Right cardiac atrium (tissue), 5 donors: ENCODE data around the gene ANKRD62. TPM values are rescaled to one million over a fixed set of nuclear protein-coding genes. Genes with fewer than 3 reads are reported as not detected.
"Not testable (repeated sequence)": the region's sequence is repeated elsewhere in the genome, so short reads cannot be mapped to it uniquely, and the experiment has no call there.

Source experiments
- ATAC-seq, 2 donors: fragments of 200-7000 bp; cut with Tn5 transposase; one replicate each; pipeline versions ENCODE4 v1.8.0 to v1.9.1; 2020; ENCODE audit warnings: moderate library complexity in 2 of 2, mild to moderate bottlenecking in 1 of 2
- DNase-seq, 3 donors: peaks; one replicate each; pipeline ENCODE4 v3.0.0-alpha.2; 2020
- H3K27ac ChIP-seq: one replicate; pipeline ENCODE4 v1.5.1; 2013; ENCODE audit warnings: mild to moderate bottlenecking, low read length, control low read depth, moderate library complexity
- H3K27me3 ChIP-seq: one replicate; pipeline ENCODE4 v1.6.1; 2013; ENCODE audit not compliant: control insufficient read depth, insufficient read depth
- H3K4me1 ChIP-seq: one replicate; pipeline ENCODE4 v1.6.1; 2013; ENCODE audit warnings: low read length; ENCODE audit not compliant: control insufficient read depth, insufficient read depth
- H3K4me3 ChIP-seq: one replicate; pipeline ENCODE4 v1.5.1; 2013; ENCODE audit warnings: low read length, control low read depth
- H3K9me3 ChIP-seq: one replicate; pipeline ENCODE4 v1.6.1; 2013; ENCODE audit warnings: low read length; ENCODE audit not compliant: control insufficient read depth
- WGBS: extraction: QIAGEN DNeasy Blood & Tissue Kit; methylation state at CpG from one replicate; pipeline ENCODE4 v1.1.7; 2013; 5-methylcytosine and 5-hydroxymethylcytosine counted together
- intact Hi-C, 4 donors: fragments of 100-400 bp; cut with DNase I; formaldehyde crosslinking; loops; one replicate each; pipeline versions ENCODE4 v1.11.0 to v1.14.0; 2022 to 2023
- polyA plus RNA-seq: library from polyadenylated mRNA; stranded (reverse); fragments of 200-250 nt; gene quantifications from one replicate; pipeline ENCODE4 v1.2.3, GENCODE V29; 2013
- total RNA-seq, 4 donors: library from RNA; stranded (reverse); fragmentation: NEBNext Ultra II Directional; extraction: Animal tissue kit (Norgen Biotek cat#: 25700); gene quantifications; one replicate each; pipeline ENCODE4 v1.2.1, GENCODE V29; 2021
- donor health status: healthy with polysubstance abuse.
- donor health status: DM: no; HTN: yes; CAD: no.
- donor health status: DM: no; HTN: no; CAD: no.
- donor health status: DM: no; HTN: yes; CAD: no; lungs with severe emphysema.
- donor health status: DM: yes; HTN: yes; CAD: no.

ANKRD62 gene
- total and polyA plus RNA-seq, 5 donors: not detected

DNA sequence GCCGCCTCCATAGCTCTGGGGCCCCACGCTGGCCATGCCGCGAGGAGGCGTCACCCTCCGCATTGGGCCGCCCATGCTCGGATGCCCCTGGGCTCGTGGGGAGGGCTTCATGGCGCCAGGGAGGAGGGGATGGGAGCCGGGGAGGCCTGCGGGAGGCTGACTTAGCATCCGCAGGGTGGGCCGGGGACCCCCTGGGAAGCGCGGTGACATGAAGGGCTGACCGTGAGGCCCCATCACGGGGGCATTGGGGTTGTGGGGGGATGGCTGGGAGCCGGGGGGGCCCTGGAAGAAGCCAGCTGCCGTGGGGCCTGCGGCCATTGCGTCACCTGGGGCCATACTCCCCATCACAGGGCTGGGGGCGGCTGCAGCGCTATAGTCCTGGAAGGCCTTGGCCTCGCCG is 26.0 kb upstream of the ANKRD62 start:
- intact Hi-C loops: no loop called here
- WGBS: 97% methylated on average over 26 of the region's 26 CpGs
- no peak overlapping the region for H3K27ac ChIP-seq
- H3K4me1 ChIP-seq: no peaks in the 10 kb centered on the region
- H3K27me3 ChIP-seq: no peaks in the 10 kb centered on the region
- peak in 2 of 3 donors; percentile 42 to 52 for DNase-seq
- H3K4me3 ChIP-seq: no peak overlapping the region
- no peaks in the 10 kb centered on the region for H3K9me3 ChIP-seq
- ATAC-seq: peak in 1 of 2 donors; percentile 20

- H3K4me3 ChIP-seq, H3K9me3 ChIP-seq, H3K4me1 ChIP-seq, H3K27me3 ChIP-seq, H3K27ac ChIP-seq, intact Hi-C loops: not testable (repeated sequence)
- DNase-seq (peak in 2 of 3 donors; percentile 67 to 70), ATAC-seq (peak; percentile 50 to 56)
- 54% methylated on average over 44 of the region's 44 CpGs for WGBS
Measured at GRCh38 chr18:12068316-12068949, 25.2 kb upstream of the ANKRD62 start.

- Histone ChIP-seq H3K9me3 (no peaks in the 10 kb centered on the region), H3K27ac (no peak overlapping the region), H3K27me3 (no peaks in the 10 kb centered on the region), H3K4me1 (no peaks in the 10 kb centered on the region), H3K4me3 (no peak overlapping the region)
- 51% methylated on average over 3 of the region's 3 CpGs for whole genome bisulfite sequencing
- ATAC-seq (no peak), DNase-seq (no peak)
- intact Hi-C loops: no loop called here
Measured at GRCh38 chr18:12068950-12069320, 24.7 kb upstream of the ANKRD62 start.

DNA sequence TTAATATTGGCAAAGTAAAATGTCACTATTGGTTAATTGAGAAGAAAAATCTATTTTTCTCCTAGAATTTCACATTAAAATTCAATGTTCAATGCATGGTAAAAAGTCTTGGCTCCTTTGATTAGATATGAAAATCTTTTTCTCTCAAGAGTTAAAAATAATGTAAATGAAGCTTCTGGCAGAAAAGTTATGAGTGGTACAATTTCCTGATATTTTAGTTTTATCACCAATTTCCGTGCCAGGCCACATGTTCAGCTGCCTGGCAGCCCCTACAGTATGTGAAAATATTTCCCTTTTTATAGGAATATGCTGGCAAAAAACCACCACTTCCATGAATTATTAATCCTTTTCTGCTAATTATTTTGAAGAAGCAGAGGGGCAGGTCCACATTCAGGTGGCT is 22.6 kb upstream of the ANKRD62 start:
- H3K27ac ChIP-seq, H3K27me3 ChIP-seq, intact Hi-C loops, H3K4me3 ChIP-seq, H3K4me1 ChIP-seq, H3K9me3 ChIP-seq, ATAC-seq, DNase-seq: not testable (repeated sequence)
- WGBS: 68% methylated on average over 1 of the region's 1 CpG

DNA sequence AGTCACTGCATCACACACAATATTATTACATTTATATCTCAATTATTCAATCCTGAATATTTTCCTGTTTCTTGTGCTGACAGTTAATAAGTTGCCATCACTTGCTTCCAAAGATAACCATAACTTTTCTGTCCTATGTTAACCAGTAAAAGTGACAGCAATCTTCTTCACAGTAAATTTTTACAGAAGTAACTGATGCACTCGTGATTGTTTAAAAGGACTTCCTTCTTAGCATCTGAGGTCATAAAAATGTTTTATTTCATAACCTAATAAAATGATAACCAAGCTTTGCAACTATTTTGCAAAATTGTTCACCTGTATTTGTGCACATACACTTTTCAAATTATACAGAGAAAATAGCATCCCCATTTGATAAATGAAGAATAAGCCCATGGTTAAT is 20.6 kb upstream of the ANKRD62 start:
- no peaks in the 10 kb centered on the region for H3K27me3 ChIP-seq
- ATAC-seq: no peak

DNA sequence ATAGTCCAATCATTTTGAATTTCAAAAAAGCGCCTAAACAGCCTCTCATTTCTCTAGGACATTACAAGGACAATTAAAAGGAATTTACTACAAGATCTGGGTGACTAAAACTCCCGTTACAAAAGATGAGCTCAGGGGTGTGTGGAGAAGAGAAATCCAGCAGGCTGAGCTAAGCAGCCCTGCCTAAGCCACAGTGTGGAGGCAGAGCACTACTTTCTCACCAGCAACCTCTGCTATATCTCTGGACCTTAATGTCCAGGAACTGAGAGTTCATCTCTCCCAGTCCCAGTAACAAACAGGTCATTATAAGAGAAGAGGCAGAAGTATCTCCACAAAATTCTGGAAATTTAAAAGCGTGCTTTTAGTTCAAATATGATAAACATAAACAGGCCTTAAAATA is 18.9 kb upstream of the ANKRD62 start:
- WGBS: 77% methylated on average over 3 of the region's 3 CpGs
- DNase-seq (no peak), ATAC-seq (no peak)
- no peaks in the 10 kb centered on the region for H3K4me1 ChIP-seq
- H3K9me3 ChIP-seq: no peaks in the 10 kb centered on the region
- no peak overlapping the region for H3K4me3 ChIP-seq
- intact Hi-C loops: no loop called here
- H3K27me3 ChIP-seq: no peaks in the 10 kb centered on the region
- no peak overlapping the region for H3K27ac ChIP-seq

More for the DNA sequence above, 20.6 kb upstream of the ANKRD62 start:
- Histone ChIP-seq H3K9me3 (no peaks in the 10 kb centered on the region), H3K4me3 (no peak overlapping the region), H3K4me1 (no peaks in the 10 kb centered on the region), H3K27ac (no peak overlapping the region)
- intact Hi-C loops: no loop called here
- DNase-seq: no peak
- WGBS: 66% methylated on average over 1 of the region's 1 CpG

DNA sequence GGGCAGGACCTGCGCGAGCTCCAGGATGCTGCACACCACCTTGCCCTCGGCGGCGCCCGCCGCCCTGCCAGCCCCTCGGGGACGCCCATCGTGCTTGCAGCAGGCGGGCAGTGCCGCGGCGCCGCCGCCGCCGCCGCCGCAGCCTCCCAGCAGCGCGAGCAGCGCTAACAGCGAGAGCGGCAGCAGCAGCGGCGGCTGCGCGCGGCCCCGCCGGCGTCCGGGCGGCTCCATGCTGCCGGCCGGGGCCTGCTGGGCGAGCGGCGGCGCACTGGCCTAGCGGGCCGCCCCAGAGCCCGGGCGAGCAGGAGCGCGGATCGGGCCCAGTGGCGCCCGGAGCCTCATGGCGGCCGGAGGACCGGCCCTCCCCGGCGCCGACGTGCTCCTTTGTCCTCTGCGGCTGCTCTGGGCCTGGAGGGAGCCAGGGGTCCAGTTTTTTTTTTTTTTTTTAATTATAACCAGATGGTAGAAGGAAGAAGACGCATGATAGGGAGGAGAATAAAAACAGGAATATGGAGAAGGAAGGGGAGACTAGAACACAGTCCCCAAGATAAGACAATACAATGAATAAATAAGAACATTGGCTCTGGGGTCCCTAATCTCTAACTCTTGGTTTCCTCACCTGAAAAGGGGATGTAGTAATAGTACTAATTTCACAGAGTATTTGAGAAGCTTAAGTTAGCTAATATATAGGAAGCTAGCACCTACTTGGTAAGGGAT is 17.1 kb upstream of the ANKRD62 start:
- intact Hi-C loops: no loop called here
- Histone ChIP-seq H3K9me3 (no peaks in the 10 kb centered on the region), H3K4me1 (no peaks in the 10 kb centered on the region), H3K4me3 (peak overlapping the region; percentile 21), H3K27me3 (no peaks in the 10 kb centered on the region), H3K27ac (no peak overlapping the region)
- 41% methylated on average over 47 of the region's 59 CpGs for WGBS
- ATAC-seq: peak; percentile 80 to 84
- DNase-seq: peak in 2 of 3 donors; percentile 60 to 66

- intact Hi-C loops, DNase-seq, H3K27me3 ChIP-seq, H3K4me3 ChIP-seq, H3K4me1 ChIP-seq, H3K27ac ChIP-seq, H3K9me3 ChIP-seq, ATAC-seq: not testable (repeated sequence)
- WGBS: 89% methylated on average over 2 of the region's 4 CpGs
Measured at GRCh38 chr18:12077994-12078393, 15.6 kb upstream of the ANKRD62 start.

DNA sequence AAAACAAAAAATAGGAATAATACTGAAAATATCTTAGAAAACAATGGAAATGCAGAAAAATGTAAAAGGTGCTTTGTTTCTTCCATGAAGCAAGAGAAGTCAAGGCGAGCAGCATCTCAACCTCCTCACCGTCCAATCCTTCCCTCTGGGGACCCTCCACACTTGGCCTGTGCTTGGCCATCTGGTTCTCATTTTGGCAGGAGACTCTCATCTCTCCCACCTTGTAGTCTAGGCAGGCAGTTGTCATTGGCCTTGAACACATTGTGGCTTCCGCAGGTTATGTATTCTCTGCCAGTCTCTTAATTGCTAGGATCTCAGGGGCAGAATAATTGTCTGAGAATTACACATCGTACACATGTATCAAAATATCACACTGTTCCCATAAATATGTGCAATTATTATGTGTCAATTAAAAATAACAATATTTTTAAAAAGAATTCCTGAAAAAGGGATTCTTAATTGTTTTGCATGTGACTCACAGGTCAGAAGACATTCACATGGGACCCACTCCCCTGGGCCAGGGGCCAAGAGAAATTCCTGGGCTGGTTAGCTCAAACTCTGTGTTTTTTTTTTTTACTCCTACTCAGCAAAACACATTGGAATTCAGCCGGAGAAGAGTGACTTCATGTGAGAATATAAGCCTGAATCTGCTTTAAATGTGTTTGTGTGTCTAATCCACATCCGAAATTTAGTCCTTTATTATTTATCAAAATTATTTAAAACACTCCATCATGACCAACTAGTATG is 14.0 kb upstream of the ANKRD62 start:
- Histone ChIP-seq H3K27me3 (no peaks in the 10 kb centered on the region), H3K4me1 (no peaks in the 10 kb centered on the region), H3K9me3 (no peaks in the 10 kb centered on the region), H3K27ac (no peak overlapping the region), H3K4me3 (no peak overlapping the region)
- peak in 1 of 3 donors; percentile 56 for DNase-seq
- intact Hi-C loops: no loop called here
- WGBS: 51% methylated on average over 6 of the region's 6 CpGs
- no peak for ATAC-seq

DNA sequence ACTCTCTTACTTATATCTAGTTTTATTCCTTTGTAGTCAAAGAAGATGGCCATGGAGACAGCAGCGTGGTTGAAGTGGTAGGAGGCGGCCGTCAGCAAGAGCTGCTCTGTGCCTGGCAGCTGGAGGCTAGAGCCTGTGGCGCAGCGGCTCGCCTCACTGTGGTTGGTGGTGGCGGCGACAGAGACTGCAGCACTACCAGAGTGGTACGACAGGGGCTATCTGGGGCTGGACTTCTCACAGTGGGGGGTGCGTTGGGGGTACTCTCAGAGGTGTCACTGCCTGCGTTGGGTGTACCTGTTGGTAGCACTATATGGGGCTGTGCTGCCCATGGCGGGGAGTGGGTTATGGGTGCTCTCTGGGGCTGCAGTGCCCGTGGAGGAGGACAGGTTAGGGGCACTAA is 8.5 kb upstream of the ANKRD62 start:
- Histone ChIP-seq H3K9me3 (no peaks in the 10 kb centered on the region), H3K4me1 (no peaks in the 10 kb centered on the region), H3K27ac (no peak overlapping the region), H3K4me3 (no peak overlapping the region), H3K27me3 (no peaks in the 10 kb centered on the region)
- ATAC-seq: no peak
- DNase-seq: peak in 1 of 3 donors; percentile 26
- intact Hi-C loops: no loop called here
- WGBS: 91% methylated on average over 13 of the region's 13 CpGs

- 98% methylated on average over 4 of the region's 4 CpGs for WGBS
- no peak for ATAC-seq
- no peaks in the 10 kb centered on the region for H3K9me3 ChIP-seq
- intact Hi-C loops: no loop called here
- H3K27ac ChIP-seq: no peak overlapping the region
- H3K4me3 ChIP-seq: no peak overlapping the region
- H3K4me1 ChIP-seq: no peaks in the 10 kb centered on the region
- DNase-seq: peak in 1 of 3 donors; percentile 26
- H3K27me3 ChIP-seq: no peaks in the 10 kb centered on the region
Measured at GRCh38 chr18:12085786-12086185, 7.9 kb upstream of the ANKRD62 start.
